ENCODE data around the gene SKP1. TPM values are rescaled to one million over a fixed set of nuclear protein-coding genes. Genes with fewer than 3 reads are reported as not detected.
A peak's percentile ranks its signal among the peaks of the same experiment; 100 is the strongest.

The SKP1 gene
- total RNA-seq, 1 experiment from 2014 or later, result 348 TPM

DNA sequence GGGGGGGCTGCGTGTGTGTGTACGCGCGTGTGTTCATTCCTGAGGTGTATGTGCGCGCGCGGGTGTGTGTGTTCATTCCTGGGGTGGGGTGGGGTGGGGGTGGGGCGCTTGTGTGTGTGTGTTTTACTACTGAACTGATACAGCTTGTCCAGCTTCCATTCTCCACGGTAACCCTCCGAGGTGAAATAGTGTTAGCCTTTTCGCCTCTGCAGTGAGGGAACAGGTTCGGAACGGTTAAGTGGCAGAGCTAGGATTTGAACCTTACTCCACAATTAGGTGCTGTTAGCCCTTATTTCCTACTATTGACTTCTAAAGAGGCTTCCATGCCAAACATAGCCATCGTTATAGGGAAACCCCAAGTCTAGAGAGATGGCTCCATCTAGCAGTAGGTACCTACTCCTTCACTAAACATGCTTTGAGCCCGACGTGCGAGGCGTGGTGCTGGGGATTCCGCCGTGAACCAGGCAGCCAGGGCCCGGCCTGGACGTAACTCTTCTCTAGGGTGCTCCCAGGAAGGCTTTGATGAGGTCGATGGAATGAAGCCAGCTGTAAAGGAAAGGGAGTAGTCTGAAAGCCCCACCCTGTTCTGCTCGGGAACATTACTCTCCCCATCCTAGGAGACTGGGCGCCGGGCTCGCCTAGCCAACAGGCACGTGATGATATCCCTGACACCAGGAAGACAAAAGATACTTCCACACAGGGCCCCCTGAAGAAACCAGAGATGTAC is 782 bp upstream of the SKP1 start:
- Mint-ChIP-seq H3K9me3 (no peaks in the 10 kb centered on the region), H3K27ac (peak overlapping the region; percentile 97 to 98 (median 98)), H3K36me3 (ENCODE audit: insufficient read depth in 1 of 3, low read depth in 3 of 3) (peaks cover 9 to 16% (median 13%) of the 10 kb centered on the region in 3 experiments; a peak in 6 of 7 replicates), H3K27me3 (ENCODE audit: low read depth) (no peaks in the 10 kb centered on the region), H3K4me1 (peaks cover 14 to 17% of the 10 kb centered on the region in 2 experiments), H3K4me3 (peak overlapping the region; percentile 93 to 97)
- Histone ChIP-seq H2AK5ac (ENCODE audit: insufficient read length, low read length) (no peak overlapping the region), H3K14ac (ENCODE audit: insufficient read depth, low read length) (peak overlapping the region; percentile 96), H2AFZ (ENCODE audit: low read length) (no peak overlapping the region), H2BK15ac (ENCODE audit: low read depth, low read length) (no peak overlapping the region), H4K91ac (ENCODE audit: insufficient read length, low read depth, low read length) (no peak overlapping the region), H3K9me3 (ENCODE audit: control insufficient read depth, low read depth, low read length) (no peaks in the 10 kb centered on the region), H3K56ac (ENCODE audit: insufficient read length, low read depth, low read length) (no peak overlapping the region), H2BK12ac (ENCODE audit: insufficient read length, low read depth, low read length) (no peak overlapping the region), H3K27ac (ENCODE audit: insufficient read length, low read depth, low read length) (peak overlapping the region; percentile 2), H2BK20ac (ENCODE audit: low read depth, low read length, poor library complexity, severe bottlenecking) (no peak overlapping the region), H3K4me1 (ENCODE audit: insufficient read depth, low read length) (peaks cover 3% of the 10 kb centered on the region), H3K18ac (ENCODE audit: insufficient read length, low read depth, low read length) (peak overlapping the region; percentile 95), H3K79me2 (ENCODE audit: insufficient read depth, low read length) (peaks cover 18% of the 10 kb centered on the region), H4K5ac (ENCODE audit: insufficient read length, low read depth, low read length) (peak overlapping the region; percentile 15), H4K8ac (replicated peaks; ENCODE audit: insufficient read length, low read depth, low read length) (no peak overlapping the region), H3T11ph (ENCODE audit: low read length) (no peak overlapping the region), H3K23me2 (ENCODE audit: insufficient read length, low read depth, low read length, poor library complexity, severe bottlenecking) (peaks cover 11% of the 10 kb centered on the region), H2BK5ac (ENCODE audit: insufficient read length, low read length) (no peak overlapping the region), H3K9ac (ENCODE audit: extremely low read depth, insufficient read length, low read length) (peak overlapping the region; percentile 93), H3K27me3 (ENCODE audit: insufficient read depth, low read length) (no peaks in the 10 kb centered on the region), H3K4me2 (ENCODE audit: insufficient read depth, insufficient read length, low read length) (peak overlapping the region; percentile 86), H2BK120ac (ENCODE audit: low read depth, low read length, poor library complexity, severe bottlenecking) (no peak overlapping the region), H3K4ac (ENCODE audit: low read depth, low read length) (no peak overlapping the region), H3K79me1 (ENCODE audit: insufficient read depth, low read depth, low read length, poor library complexity, severe bottlenecking) (peaks cover 5% of the 10 kb centered on the region), H4K20me1 (ENCODE audit: control insufficient read depth, insufficient read depth, insufficient read length) (peaks cover 3% of the 10 kb centered on the region), H3K23ac (ENCODE audit: insufficient read length, low read depth, low read length) (no peak overlapping the region)
- TF ChIP-seq, protein P1, sequence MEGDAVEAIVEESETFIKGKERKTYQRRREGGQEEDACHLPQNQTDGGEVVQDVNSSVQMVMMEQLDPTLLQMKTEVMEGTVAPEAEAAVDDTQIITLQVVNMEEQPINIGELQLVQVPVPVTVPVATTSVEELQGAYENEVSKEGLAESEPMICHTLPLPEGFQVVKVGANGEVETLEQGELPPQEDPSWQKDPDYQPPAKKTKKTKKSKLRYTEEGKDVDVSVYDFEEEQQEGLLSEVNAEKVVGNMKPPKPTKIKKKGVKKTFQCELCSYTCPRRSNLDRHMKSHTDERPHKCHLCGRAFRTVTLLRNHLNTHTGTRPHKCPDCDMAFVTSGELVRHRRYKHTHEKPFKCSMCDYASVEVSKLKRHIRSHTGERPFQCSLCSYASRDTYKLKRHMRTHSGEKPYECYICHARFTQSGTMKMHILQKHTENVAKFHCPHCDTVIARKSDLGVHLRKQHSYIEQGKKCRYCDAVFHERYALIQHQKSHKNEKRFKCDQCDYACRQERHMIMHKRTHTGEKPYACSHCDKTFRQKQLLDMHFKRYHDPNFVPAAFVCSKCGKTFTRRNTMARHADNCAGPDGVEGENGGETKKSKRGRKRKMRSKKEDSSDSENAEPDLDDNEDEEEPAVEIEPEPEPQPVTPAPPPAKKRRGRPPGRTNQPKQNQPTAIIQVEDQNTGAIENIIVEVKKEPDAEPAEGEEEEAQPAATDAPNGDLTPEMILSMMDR (conservative IDR thresholded peaks at IDR 0.05), result no peak
- WGBS (ENCODE audit: extremely low coverage, insufficient read length, low lambda C conversion rate), result no CpG with 5 or more reads among the region's 29 CpGs
- DNase-seq, result no peak
